GM15510 (cell line): ENCODE data around the gene VWA3B.

Experiments used
- POLR2A ChIP-seq: IDR thresholded peaks from 3 replicates; pipeline ENCODE4 v1.6.1; 2011; ENCODE audit warnings: borderline replicate concordance; ENCODE audit not compliant: insufficient read length; ENCODE audit errors: extremely low read depth

The VWA3B gene

DNA sequence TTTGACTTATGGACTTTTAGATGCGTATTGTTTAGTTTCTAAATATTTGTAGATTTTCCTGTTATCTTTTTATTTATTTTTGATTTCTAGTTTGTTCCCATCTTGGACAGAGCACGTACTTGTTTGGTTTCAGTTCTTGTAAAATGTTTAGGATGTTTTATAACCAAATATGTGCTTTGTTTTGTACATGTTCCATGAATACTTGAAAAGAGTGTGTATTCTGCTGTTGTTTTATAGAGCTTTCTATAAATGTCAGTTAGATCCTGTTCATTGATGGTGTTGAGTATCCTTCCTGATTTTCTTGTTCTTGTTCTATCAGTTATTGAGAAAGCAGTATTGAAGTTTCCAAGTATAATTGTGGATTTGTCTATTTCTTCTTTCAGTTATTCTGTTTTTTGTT lies 21.1 kb downstream of the VWA3B start:
- TF ChIP-seq POLR2A = no peak

DNA sequence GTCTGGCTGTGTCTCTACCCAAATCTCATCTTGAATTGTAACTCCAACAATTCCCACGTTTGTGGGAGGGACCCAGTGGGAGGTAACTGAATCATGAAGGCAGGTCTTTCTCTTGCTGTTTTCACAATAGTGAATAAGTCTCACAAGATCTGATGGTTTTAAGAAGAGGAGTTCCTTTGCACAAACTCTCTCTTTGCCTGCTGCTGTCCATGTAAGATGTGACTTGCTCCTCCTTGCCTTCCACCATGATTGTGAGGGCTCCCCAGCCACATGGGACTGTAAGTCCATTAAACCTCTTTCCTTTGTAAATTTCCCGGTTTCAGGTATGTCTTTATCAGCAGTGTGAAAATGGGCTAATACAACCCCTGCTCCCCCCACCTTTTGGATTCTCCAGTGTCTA lies 23.8 kb downstream of the VWA3B start:
- no peak for TF ChIP-seq POLR2A

DNA sequence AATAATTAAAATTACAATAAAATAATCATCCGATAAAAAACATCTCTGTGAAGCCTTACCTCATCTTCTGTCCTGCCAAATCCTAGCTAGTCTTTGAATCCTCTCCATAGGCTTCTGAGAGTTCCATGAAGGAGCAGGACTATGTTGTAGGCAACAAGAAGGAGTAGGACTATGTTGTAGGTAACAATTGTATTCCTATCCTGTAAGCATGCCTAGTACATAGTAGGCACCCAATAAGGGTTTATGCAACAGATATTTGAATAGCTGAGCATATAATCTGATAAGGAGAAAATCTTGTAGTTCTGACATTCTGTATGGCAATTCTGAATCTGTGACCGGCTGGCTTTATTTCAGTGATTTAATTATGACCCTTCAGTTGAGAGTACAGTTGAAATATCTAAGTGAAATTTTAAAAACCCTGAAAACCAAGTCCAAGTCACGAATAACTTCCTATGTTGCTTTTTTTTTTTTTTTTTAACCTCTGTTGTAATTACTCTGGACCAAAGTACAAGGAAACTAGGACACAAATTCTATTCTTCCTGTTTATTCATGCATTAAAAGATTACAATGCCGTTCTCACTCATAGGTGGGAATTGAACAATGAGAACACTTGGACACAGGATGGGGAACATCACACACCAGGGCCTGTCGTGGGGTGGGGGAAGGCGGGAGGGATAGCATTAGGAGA lies 27.8 kb downstream of the VWA3B start:
- TF ChIP-seq POLR2A = no peak

DNA sequence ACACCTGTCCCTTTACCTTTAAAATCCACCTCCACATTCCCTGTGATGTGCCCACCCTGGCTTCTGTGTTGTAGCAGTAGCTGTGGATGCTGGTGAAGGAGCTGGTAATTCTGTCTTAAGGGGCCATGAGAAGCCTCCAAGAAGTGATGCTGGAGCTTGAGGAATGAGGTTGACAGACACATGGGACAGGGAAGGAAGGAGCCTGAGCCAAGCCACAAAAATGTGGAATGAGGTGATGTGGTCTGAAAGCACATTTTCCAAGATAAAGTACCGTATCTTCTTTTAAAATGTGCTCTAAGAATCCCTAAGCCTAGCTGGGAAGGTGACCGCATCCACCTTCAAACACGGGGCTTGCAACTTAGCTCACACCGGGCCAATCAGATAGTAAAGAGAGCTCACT lies 31.2 kb downstream of the VWA3B start:
- no peak for TF ChIP-seq POLR2A

DNA sequence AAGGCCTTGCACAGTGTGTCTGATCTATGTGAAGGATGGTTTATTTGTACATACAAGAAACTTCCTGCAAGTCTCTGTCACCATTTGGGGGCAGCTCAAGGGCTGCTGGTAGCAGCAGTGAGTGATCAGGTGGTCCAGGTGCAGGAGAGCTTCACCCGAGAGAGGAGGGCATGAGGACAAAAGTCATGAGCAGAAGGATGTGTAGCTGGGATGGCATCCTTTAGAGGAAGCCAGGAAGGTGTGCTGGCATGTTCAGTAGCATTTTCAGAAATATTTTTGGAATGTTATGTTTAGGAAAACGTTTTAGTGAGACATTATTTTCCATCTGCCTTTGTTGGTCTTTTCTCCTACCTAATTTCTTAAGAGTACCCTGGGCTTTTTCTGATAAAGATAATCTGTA lies 31.9 kb downstream of the VWA3B start:
- TF ChIP-seq POLR2A = no peak

DNA sequence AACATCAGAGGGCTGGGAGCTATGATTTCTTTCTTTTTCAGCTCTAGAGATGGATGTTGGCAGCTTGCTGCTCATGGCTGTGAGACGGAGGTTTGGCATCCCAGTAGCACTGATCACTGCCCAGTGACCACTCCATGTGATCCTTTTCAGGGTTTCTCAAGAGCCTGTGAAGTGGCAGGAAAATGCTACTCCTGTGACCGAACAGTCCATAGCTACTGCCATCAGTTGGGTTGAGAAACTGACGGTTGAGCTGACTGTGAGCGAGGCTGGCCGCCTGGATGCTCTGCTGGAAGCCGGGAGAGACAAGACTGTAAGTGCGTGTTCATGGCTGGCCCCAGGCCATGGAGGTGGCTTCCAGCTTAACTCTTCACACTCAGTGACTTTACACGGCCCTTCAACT lies 34.2 kb downstream of the VWA3B start:
- TF ChIP-seq POLR2A = no peak

DNA sequence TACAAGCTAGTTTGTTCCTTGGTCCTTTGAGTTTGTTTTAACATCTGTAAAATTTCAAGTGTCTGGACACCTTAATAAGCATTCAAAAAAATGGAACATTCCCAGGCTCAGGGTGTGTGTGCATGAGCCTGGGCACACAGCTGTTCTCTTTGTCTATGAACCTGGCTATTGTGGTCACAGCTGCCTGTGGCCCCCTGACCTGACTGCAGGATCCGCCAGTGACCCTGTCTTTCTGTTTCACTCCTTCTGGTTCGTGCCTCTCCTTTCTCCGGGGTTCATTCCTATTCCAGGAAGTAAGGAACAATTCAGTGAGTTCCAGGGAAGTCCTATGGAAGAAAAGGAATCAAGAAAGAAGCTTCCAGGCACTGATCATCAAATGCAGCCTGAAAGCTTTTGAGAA lies 35.6 kb downstream of the VWA3B start:
- TF ChIP-seq POLR2A = no peak

DNA sequence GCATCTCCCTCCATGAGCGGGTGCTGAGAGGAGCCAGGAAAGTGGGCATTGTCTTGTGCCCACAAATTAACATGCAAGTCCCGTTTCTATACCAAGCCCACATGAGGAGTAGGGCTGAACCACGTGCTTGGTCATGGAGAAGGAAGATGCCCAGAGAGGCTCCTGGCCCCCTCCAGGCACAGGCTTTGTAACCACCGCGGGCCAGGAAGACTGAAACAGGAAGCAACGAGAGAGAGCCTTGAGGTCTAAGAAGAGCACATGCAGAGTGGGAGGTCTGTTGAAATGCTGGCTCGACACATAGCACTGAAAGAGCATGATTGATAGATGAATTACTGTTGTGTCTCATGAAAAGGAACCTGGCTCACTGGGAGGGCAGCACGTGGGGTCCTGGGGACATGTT lies 36.3 kb downstream of the VWA3B start:
- no peak for TF ChIP-seq POLR2A

DNA sequence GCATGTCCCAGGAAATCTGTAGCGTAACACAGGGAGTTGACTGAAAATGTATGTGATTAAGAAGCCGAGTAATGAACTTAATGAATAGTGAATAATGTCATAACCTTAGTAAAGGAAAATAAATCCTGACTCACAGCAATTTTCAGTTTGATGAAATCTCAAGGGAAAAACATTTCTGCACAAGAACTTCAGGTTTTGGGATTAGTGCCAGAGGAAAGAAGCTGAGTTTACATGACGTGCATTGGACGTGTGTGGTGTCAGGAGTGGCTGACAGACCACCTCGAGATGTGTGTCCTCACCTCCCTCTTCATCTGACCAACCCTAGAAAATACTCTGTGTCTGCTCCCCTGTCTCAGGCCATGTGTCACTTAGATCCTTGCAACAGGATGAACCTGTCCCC lies 39.1 kb downstream of the VWA3B start:
- TF ChIP-seq POLR2A = no peak

DNA sequence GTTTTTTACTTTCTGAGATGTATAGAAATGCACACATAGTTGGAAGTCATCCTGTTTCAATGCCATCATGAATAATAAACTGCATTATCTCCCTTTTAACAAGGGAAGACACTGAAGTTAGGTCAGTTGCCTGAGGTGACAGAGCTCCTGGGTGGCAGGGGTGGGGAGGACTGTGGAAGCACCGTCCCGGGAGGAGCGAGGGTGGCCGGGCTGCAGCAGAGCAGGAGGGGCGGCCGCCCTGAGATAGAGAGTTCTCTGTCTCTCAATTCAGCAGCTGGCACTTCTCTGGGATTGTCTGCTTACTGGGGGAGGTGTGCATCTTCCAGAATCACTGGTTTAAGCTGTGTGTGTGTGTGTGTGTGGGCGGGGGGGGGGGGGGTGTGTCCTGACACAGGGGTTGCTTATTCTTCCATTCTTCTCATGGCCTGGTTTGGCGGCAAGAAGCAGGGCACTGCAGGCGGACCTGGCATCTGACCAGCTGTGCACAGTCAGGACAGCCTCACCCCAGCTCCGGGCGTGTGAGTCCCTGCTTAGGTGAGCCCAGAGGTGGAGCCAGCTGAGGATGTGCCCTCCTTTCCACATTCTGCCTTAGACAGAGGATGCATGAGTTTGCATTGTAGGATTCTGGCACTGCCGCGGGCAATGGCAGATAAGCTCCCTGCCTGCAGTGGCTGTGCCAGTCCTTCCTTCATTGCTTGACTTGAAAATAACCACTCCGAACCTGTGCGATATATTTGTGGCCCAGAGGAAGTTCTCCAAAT lies 40.4 kb downstream of the VWA3B start:
- TF ChIP-seq POLR2A = no peak

DNA sequence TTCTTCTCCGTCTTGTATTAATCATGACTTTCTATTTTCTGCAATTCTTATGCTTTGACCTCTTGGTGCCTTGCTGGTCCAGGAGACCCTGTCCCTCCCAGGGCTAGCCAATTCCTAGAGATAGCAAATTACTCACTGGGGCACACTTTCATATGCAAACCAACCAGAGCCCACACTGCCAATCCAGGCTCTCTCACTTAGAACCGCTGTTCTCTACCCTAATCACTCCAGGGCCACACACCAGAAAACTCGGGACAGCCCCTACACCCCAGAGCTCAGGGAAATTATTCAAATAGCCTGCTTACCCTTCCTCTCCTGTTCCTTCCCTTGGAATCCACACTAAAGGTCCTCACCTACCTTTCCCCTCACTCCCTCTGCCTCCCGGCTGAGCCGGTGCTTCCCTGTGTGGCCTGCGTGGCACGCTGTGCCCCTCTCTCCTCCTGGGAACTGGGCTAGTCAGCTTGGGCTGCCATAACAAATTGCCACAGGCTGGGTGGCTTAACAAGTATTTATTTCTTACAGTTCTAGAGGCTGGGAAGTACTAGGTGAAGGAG lies 41.7 kb downstream of the VWA3B start:
- no peak for TF ChIP-seq POLR2A

DNA sequence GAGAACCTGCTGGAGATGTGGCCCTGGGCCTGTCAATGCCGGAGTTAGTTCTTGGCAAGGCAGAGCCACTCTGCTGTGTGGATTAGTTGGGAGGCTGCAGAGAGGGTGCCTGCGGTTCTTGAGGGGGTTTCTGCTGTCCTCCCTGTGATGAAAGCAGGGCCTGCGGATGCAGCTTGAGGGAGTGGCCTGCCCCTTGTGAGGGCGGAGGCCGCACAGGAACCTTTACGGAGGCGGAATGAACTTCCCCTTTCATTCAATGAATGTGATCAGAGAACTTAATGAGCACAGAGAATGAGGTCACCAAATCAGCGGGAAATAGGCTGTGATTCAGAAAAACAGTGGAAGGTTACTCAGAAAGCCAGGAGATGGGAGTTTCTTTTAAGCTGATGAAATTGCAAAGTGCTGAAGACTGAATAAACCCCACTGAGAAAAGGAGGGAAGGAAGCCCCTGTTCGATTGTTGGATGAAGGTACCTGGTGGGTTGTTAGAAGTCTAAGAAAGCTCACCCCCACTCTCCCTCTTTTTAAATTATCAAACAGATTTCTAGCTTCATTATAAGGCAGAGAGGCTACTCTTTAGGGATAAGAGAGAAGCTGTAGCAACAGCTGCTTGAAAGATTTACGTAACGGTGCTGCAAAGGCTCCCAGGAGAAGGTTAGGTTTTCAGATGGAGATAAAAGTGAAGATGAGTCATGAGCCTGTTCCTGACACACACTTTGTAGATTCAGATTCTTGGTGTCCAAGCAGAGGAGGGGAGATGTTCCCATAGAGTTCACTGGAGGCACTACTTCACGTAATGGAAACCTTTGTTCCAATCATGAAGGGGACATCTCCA lies 47.4 kb downstream of the VWA3B start:
- no peak for TF ChIP-seq POLR2A

DNA sequence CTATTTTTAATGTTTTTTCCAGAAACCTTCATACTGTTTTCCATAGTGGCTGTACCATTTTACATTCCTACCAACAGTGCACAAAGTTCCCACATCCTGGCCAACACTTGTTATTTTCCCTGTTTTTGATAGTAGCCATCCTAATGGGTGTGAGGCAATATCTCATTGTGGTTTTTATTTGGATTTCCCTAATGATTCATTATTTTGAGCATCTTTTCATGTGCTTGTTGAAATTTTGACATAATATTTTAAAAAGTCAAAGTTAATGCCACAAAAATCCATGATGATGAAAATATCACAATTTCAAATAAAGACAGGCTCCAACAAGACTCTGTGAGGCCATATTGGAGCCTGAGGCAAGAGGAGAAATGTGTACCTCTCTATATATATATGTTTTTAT lies 50.2 kb downstream of the VWA3B start:
- no peak for TF ChIP-seq POLR2A

DNA sequence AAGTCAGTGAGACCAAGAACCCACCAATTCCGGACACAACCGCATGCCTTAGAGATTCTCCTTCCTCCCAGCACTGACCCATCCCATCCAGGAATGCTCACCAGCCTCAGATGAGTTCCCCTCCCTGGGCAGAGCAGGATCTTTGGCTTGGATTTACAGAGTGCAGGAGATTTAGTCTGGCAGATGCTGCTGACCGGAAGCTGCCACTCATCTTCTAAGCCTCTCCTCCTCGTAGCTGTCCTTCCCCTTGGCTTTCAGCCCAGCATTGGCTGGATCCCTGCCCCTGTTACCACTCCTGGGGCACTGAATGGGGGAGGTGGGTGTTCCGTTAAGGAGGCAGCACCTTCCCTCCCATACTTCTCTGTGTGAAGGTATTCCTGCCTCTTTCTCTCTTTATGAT lies 53.2 kb downstream of the VWA3B start:
- no peak for TF ChIP-seq POLR2A

DNA sequence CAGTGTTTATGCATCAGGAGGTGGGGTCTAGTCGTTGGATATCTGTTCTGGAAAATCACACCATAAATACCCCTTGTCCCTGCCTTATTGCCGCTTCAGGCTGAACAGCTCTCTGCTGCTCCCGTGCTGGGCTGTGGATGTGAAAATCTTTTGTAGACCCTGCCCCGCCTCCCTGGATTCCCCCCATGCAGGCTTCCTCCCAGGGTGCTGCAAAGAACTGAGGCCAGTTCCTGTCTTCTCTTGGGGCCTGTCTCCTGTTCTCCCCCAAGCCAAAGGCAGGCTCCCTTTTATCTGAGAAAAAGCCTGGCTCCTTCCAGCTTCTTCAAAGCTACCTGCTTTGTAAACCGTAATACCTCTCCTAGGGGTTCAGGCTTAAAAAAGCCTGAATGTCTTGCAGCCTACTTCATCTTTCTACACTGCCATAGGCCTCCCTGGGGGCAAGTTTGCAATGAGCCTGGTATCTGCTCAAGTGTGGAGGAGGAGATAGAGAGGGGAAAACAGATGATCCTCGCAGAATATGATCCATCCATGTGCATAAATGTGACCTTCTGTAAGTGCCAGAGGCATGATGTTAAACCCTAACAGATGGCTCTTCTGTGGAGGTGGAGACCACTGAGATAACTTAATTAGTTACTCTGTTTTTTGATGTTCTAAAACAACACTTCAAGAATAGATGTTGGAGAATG lies 55.3 kb downstream of the VWA3B start:
- TF ChIP-seq POLR2A = no peak

DNA sequence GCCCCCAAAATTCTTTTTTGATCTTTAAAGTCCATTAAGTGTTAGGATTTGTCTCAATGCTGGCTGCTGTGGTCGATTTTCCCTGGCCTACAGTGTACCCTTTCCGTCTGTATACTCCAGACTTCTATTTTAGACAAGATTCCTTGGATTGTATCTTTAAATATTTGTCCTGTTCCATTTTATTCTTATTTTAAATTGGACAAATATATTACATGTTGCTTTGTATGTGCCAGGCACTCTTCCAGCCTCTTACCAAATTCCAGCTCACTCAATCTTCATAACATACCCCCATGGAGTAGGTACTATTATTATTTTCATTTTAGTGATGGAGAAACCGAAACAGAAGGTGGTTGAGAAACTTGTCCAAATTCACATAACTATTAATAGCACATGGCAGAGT lies 58.1 kb downstream of the VWA3B start:
- no peak for TF ChIP-seq POLR2A
